GM08714 (cell line): ENCODE data around the gene SPATA46.

Experiments used
- H3K4me3 ChIP-seq: fragments of 200-500 bp; sonication (Bioruptor generic); 2 replicates; pipeline ENCODE4 v1.5.1; 2014; ENCODE audit warnings: mild to moderate bottlenecking, low read length, inconsistent platforms
- ZNF274 ChIP-seq: IDR thresholded peaks from 2 replicates; pipeline ENCODE4 v1.6.1; 2012; ENCODE audit warnings: mild to moderate bottlenecking, low read depth, low read length

Gene SPATA46

DNA sequence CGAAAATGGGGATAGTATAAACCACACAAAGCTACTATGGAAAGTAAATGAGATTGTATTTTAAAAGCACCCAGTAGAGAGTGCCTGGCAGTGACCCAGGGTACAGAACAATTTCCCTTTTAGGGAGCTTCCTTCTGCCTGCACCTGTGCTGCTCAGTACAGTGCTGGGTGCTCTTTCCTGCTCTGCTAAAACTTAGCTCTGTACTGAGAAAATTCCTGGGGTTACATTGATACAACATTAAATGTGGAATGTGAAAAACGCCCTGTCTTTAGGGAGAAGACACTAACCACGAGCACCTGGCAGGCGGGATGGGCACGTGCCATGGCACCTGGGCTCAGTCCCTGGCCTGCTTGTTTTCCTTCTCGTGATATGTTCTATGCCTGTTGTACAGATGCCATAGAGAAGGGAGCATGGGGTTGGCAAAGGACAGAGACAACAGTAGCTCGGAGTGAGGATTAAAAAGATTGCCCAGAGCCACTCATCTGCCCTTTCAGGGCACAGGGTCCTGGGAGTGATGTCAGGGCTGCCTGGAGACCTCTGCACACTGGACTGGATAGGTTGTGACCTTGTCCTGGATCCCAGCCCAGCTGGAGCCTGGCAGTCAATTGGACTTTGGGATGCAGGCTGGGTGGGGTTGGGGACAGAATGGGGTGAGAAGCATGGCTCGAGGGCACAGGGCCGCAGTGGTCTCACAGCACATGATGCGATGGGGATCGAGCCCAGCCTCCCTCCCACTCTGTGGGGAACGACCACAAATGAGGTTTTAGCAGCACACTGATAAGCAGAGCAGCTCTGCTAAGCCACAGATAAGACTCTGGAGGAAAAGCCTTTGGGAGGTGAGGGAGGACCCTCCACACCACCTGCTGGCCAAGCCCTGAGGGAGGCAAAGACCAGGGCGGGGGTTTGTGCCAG lies 4.2 kb downstream of the SPATA46 start:
- H3K4me3 ChIP-seq, result no peak overlapping the region
- no peak for TF ChIP-seq ZNF274

DNA sequence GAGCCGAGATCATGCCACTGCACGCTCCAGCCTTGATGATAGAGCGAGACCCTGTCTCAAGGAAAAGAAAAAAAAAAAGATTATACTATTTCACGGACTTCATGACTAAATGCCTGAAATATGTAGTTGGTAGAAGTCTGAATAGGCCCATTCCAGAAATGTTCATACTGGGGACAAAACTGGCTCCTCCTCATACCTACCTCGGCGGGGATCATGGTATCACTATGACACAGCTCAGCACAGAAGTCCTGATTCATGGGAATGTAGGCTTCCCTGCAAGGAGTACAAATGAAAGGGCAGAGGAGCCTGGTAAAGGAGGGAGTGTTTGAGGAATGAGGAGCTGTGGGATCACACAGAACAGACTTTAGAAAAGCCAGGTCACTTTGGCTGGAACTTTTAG lies 5.0 kb downstream of the SPATA46 start:
- no peak for TF ChIP-seq ZNF274
- H3K4me3 ChIP-seq, result no peak overlapping the region

GRCh38 chr1:162370721-162371120 lies 5.9 kb downstream of the SPATA46 start:
- no peak overlapping the region for H3K4me3 ChIP-seq
- TF ChIP-seq ZNF274, result no peak

DNA sequence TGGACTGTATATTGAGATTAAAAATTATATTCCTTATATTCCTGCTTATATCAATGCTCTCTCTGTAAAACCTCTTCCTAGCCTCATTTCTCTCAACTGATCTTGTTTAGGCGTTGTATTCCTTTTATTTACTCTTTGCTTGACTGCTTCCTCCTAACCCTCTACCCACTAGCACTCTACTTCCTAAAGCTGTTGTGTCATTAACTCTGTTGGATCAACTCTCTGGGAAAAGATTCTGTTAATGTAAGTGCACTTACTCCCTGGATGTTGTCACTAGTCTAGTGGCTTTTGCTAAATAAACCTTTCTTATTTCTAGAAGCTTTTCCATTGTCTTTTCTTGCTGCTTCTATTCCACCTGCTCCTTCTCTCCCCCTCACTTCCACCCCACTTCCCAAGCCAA lies 6.5 kb downstream of the SPATA46 start:
- TF ChIP-seq ZNF274, result no peak
- no peak overlapping the region for H3K4me3 ChIP-seq

GRCh38 chr1:162369571-162369970 lies 7.1 kb downstream of the SPATA46 start:
- no peak for TF ChIP-seq ZNF274
- H3K4me3 ChIP-seq, result no peak overlapping the region

DNA sequence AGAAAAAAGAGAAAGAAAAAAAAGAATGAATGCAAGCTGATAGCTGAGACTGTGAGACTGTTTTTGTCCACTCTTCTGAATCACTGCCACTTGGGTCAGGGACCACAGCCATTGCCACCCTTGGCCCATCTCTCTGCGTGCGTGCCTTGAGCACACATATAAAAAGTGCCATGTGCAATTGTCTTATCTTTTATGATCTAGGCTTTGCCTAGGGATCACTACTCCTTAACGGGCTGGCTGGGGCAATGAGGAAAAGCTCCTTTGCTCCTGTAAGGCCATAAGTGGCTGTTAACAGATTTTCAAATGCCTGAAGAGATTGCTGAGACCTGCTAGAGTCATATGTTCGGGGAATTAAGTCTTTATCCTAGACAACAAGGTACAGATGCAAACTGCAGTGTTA lies 8.2 kb downstream of the SPATA46 start:
- no peak overlapping the region for H3K4me3 ChIP-seq
- TF ChIP-seq ZNF274, result no peak

- no peak for TF ChIP-seq ZNF274
- no peak overlapping the region for H3K4me3 ChIP-seq
Measured at GRCh38 chr1:162367772-162368171, 8.9 kb downstream of the SPATA46 start.

GRCh38 chr1:162367073-162367472 lies 9.6 kb downstream of the SPATA46 start:
- H3K4me3 ChIP-seq, result peak overlapping the region; percentile 26; the same call in 1 of the 2 replicates
- no peak for TF ChIP-seq ZNF274

DNA sequence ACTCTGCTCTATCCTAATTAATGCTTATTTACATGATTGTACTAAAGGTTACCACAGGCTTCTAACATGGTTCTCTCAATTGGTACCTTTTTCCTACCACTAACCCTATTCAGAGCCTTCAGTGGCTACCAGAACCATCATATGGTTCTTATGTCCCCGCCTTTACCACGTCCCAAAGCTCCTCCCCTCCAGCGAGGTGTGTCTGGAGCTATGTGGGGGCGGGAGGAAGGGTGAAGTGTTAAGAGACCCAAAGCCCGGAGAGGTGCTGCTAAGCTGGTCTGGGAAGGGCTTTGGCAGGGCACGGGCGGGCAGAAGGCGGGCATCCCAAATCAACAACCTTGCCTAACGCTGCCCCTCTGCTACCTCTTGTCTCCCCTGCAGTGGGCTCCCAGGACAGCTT lies 10.0 kb downstream of the SPATA46 start:
- H3K4me3 ChIP-seq, result peak overlapping the region; percentile 26; the same call in 1 of the 2 replicates
- TF ChIP-seq ZNF274, result no peak

- no peak overlapping the region for H3K4me3 ChIP-seq
- TF ChIP-seq ZNF274, result no peak
Measured at GRCh38 chr1:162366149-162366548, 10.5 kb downstream of the SPATA46 start.

GRCh38 chr1:162365284-162366020 lies 11.2 kb downstream of the SPATA46 start:
- no peak overlapping the region for H3K4me3 ChIP-seq
- no peak for TF ChIP-seq ZNF274

DNA sequence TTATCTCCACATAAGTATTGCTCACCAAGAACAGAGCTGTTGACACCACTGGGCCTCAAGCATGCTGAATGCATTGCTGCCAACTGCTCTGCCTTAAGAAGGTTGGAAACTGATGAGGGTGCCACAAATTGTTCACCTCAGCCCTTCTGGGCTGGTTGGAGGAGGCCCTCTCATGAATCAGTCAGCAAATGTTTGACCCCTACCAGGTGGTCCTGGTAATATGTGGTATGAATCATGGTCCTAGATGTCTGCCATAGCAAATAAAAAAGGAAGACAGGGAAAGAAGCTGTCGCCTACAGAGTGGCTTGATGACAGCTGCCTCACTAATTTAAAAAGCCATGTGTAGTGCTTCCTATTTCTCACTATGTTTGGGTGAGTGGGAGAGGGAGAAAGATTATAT lies 12.2 kb downstream of the SPATA46 start:
- TF ChIP-seq ZNF274, result no peak
- H3K4me3 ChIP-seq, result no peak overlapping the region

GRCh38 chr1:162363823-162364222 lies 12.8 kb downstream of the SPATA46 start:
- TF ChIP-seq ZNF274, result no peak
- no peak overlapping the region for H3K4me3 ChIP-seq

- TF ChIP-seq ZNF274, result no peak
Measured at GRCh38 chr1:162361349-162361748, 15.3 kb downstream of the SPATA46 start.

DNA sequence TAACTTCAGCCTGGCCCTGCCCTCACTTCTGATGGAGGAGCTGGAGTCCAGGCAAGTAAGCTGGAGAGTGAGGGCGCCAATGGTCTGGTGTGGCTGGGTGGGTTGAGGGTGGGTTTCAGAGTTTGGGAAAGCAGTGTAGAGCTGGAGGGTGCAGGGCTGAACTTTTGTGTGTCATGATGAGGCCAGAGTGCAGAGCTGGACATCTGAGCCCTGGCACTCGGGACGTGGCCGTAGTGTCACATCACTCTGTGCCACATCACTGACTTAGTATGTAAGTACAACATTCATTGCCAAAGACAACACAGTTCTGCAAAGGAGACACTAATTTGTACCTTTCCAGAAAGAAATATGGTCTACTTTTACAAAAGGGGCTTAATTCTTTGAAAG lies 15.8 kb downstream of the SPATA46 start:
- no peak overlapping the region for H3K4me3 ChIP-seq
- TF ChIP-seq ZNF274, result no peak

More at GRCh38 chr1:162361349-162361748, 15.3 kb downstream of the SPATA46 start:
- H3K4me3 ChIP-seq, result no peak overlapping the region
